ENCODE data around the gene ADNP.
"Not testable (repeated sequence)": the region's sequence is repeated elsewhere in the genome, so short reads cannot be mapped to it uniquely, and the experiment has no call there.

The ADNP gene

DNA sequence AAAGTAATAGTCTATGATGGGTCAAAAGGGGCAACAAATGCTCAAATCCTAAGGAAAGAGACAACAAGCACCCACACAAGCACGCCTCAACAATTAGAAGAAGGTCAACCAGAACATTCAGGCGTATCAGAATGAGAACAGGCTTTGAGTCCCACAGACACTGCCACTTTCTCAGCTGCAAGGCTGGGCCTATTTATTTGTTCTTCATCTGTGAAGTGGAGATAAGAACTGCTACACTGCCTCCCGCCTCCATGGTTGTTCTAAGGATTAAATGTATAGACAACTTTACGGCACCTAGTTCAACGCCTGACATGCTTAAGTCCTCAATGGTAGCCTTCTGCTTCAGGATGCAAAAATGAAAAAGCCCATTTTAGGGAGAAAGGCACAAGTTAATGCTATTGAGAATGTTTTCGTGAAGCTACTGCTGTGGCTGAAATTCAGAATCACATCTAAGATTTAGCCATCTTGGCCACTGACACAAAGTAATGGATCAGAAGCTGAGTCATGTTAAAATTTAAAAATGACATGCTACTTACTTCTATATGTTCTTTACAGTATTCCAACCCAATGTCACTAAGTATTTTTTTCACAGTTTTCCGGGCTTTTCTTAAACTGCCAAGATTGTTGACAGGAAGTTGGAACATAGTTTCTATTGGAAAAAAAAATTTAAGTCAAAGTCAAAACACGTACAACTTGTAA lies 27.7 kb downstream of the ADNP start:
- no peak for DNase-seq (ENCODE audit: low read depth, low spot score)

DNA sequence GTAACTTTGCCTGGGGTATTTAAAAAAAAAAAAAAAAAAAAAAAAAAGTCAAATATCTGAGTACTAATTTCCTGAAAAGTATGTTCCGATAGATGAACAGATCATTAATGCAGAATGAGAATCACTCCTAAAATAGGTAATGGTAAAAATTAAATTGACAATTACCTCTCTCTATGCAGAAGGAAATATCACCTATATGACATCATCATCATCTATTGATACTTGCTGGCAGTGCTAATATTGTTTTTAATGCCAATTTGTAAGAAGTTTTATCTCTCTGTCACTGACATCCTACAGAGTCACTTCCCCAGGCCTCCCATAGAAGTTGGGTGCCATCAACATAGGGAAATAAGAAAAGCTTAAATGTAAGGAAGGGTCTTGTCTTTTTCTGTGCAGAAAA lies 29.9 kb downstream of the ADNP start:
- no peak for DNase-seq (ENCODE audit: low read depth, low spot score)

- no peak for DNase-seq (ENCODE audit: low read depth, low spot score)
These were observed 31.0 kb downstream of the ADNP start for GRCh38 chr20:50900261-50900660.

DNA sequence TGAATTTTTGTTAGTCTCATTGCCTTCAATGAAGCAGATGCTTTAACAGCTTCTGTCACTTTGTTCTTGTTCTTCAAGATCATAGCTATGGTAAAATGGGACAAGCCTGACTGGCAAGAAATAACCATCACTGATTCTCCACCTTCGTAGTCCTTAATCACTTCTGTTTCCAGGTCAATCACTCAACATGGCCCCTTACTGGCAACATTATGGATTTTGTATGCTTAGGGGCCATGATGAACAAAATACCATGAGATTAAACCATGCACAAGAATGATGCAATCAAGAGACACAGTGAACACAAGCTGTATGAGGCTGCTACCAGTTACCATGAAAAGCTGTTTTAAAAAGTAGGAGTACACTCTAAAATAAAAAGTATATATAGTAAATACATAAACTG lies 32.8 kb downstream of the ADNP start:
- no peak for DNase-seq (ENCODE audit: low read depth, low spot score)

- DNase-seq (ENCODE audit: low read depth, low spot score), result no peak
These were observed 36.0 kb downstream of the ADNP start for GRCh38 chr20:50895111-50895830.

GRCh38 chr20:50893620-50894019 lies 37.6 kb downstream of the ADNP start:
- DNase-seq (ENCODE audit: low read depth, low spot score), result no peak

DNA sequence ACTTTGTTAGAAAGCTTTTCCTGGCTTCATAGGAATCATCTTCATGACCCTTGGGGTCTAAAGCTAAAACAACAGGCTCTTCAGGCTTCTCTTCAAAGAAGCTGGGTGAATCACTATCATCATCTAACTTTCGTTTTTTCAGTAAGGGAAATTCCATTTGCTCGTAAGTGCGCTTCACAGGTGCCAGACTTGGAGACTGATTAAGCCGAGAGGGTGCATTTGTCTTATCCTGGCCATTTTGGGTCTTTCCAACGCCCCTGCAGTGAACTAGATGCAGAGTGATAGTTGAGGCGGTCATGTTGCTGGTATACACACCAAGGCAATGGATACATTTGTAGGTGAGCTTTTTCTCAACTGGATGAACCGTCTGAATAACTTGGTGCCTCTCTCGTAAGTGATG lies 38.8 kb downstream of the ADNP start:
- DNase-seq (ENCODE audit: low read depth, low spot score), result no peak

GRCh38 chr20:50891138-50891537 lies 40.1 kb downstream of the ADNP start:
- no peak for DNase-seq (ENCODE audit: low read depth, low spot score)

DNA sequence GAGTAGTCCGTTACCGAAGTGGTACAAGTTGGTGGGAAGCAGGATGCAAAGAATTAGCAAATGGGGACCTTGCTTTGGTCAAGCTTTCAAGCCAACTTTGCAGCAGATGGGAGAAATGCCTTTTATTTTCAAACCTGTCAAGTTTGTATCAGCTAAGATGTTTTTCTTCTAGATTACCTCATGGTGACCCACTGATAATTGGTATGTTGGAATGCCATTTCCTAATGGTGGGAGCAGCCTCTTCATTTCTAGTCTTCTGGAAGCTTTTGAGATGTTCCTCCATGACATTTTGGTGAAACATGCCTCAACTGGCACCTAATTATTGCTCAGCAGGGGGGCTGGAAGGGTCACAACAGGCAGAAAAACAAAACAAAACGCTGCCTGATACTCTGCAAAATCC lies 43.7 kb downstream of the ADNP start:
- DNase-seq (ENCODE audit: low read depth, low spot score), result no peak

DNA sequence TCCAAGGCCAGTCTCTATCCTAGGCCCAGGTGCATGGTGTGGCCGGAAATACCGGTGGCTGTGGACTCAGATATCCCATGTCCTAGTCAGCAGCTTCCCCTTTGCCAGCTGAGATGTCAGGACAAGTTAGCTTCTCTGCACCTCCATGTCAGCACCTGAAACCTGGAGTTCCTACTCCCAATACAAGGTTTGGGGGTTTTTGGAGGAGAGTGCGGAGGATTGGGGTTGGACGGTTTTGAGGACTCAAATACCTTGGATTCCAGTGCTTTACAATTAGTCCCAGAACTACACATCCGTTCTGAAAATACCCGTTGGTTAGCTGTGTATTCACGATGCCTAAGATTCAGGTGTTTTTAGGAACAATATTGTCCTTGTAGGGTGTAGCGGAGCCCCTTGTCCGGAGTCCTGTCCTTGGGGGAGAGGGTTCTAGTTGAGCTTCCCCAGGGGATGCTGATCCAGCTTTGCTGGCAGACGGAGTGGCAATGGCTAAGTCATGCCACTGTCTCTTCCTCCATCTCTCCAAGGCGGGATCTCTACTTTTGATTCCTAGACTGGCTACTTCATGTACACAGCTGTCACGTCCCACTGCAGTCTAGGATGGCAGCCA lies 45.0 kb downstream of the ADNP start:
- no peak for DNase-seq (ENCODE audit: low read depth, low spot score)

DNA sequence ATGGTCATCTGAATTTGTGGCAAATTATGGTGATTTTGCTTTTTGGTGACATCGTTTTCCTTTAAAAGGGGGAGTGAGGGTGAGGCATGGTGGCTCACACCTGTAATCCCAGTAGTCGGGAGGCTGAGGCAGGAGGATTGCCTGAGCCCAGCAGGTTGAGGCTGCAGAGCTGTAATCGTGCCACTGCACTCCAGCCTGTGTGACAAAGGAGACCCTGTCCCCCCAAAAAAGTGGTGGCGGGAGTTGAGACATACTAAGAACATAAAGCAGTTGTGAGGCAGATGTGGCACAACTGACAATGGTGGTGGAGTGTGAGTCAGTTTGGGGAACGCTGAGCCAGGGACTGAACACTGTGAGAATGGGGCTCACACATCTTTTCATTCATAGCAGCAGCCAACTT lies 45.5 kb downstream of the ADNP start:
- no peak for DNase-seq (ENCODE audit: low read depth, low spot score)

- no peak for DNase-seq (ENCODE audit: low read depth, low spot score)
These were observed 46.2 kb downstream of the ADNP start for GRCh38 chr20:50885068-50885467.

DNA sequence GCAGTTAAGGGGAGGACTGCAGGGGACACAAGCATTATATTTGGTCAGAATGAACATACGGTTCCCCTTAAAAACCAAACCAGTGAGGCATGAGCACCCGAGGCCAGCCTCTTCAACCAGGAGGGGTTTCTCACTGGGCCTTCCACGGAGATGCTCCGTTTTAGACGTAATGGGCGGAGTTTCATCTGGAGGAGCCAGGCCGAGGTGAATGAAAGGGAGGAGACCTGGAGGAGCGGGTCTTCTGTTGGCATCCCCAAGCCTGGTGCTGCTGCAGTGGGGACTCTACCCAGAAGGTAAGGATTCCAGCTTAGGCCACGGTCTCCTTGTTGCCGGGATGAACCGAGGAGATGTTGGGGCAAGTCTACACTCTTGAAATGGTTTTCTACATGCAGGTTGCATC lies 47.4 kb downstream of the ADNP start:
- DNase-seq (ENCODE audit: low read depth, low spot score), result no peak

GRCh38 chr20:50881759-50882424 lies 49.3 kb downstream of the ADNP start:
- not testable (repeated sequence) for DNase-seq (ENCODE audit: low read depth, low spot score)

- no peak for DNase-seq (ENCODE audit: low read depth, low spot score)
These were observed 51.3 kb downstream of the ADNP start for GRCh38 chr20:50879649-50880550.

DNA sequence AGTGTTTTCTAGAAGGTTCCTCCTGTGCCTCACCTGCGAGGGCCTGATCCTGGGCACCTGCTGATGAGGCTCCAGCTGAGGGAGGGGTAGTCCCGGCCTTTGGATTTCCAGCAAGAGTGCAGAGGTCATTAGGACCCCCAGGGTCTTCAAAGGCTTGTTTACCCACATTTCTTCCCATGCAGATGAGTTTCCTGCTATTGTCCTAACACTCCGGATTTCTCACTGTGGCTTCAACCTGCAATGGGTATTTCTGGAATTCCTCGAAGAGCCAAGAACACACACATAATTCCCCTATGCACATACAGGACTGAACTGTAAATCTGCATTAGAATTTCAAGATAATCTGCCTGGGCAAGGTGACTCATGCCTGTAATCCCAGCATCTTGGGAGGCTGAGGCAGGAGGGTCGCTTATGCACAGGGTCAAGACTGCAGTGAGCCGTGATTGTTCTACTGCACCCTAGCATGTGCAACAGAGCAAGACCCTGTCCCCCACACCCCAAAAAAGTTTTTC lies 53.9 kb downstream of the ADNP start:
- DNase-seq (ENCODE audit: low read depth, low spot score), result no peak

DNA sequence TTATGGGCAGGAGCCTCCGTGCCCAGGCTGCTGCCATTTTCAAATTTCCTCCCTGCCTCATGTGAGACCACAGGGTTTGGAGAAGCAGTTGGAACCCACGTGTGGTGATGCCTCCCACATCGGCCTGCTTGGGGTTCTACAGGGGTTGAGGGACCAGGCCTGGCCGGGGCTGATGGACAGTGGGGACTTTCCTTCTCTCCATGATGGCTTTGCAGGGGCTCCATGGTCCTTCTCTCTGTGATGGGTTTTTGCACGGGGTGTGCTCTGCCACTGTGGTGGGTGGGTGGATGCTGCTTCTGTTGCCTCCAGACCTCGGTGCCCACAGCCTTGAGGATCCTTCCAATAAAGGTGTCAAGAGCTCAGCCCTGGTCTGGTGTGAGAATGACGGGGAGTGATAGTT lies 54.4 kb downstream of the ADNP start:
- no peak for DNase-seq (ENCODE audit: low read depth, low spot score)

DNA sequence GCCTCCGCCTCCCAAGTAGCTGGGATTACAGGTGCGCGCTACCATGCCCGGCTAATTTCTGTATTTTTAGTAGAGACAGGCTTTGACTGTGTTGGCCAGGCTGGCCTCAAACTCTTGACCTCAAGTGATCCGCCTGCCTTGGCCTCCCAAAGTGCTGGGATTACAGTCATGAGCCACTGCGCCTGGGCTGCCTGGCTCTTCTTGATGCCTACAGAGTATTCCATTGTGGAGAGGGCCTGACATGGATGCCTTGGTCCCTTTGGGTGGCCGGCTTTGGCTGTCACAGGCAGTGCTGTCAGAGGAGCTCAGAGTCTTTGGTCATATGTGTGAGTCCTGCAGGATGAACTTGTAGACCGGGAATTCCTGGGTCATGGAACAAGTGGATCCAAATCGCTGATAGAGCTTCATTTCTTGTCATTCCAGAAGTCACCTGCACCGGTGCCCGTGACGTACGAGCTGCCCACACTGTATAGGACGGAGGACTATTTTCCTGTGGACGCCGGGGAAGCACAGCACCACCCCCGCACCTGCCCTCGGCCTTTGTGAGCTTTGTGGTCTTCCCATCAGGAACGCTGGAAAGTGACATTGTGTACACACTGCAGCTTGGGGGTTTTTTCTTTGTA lies 55.1 kb downstream of the ADNP start:
- no peak for DNase-seq (ENCODE audit: low read depth, low spot score)

DNA sequence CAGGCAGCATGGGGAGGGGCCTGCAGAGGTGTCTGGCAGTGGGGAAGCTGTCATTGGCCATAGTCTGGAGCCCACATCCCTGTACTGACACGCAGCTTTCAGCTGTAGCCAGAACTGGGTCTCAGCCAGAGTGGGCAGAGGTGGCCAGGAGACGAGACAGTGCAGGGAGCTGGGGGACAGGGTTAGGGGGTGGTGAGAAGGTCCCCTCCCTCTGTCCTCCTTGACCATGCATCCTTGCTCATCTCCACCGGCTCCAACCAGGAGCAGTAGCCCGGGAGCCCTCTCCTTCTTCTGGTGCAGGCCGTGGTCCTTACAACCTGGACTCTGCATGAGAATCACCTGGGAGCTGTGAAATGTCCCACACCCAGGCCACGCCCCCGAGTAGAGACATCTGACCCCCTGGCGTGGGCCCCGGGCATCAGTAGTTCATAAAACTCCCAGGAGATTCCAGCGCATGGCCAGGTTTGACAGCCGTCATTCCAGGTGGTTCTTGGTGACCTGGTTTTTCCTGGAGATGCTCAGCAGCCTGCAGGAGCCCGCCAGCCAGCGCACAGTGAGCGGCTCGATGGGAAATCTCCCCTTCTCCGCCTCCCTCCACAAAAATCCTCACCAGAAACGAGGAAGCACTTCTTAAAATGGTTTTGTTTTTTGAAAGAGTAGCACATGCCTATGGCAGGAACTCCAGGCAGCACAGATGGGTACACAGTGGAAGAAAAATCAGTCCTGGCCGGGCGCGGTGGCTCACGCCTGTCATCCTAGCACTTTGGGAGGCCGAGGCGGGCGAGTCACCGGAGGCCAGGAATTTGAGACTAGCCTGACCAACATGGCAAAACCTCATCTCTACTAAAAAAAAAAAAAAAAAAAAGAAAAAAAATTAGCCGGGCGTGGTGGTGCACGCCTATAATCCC lies 56.2 kb downstream of the ADNP start:
- DNase-seq (ENCODE audit: low read depth, low spot score), result no peak
